Neural progenitor cell (in vitro differentiated cells): ENCODE measurements around the gene SNX21.

Experiments used
- EZH2 ChIP-seq: fragments of 200-600 bp; sonication (generic); IDR thresholded peaks from 2 replicates; pipeline ENCODE4 v1.6.1; 2017; ENCODE audit warnings: antibody characterized with exemption, mild to moderate bottlenecking, moderate library complexity
- EZH2phosphoT487 ChIP-seq: fragments of 200-600 bp; sonication (generic); IDR thresholded peaks from 2 replicates; pipeline ENCODE4 v1.6.1; 2017; ENCODE audit warnings: antibody characterized with exemption
- TF ChIP-seq, protein P1 (sequence below): fragments of 200-600 bp; sonication (generic); IDR thresholded peaks from 2 replicates; pipeline ENCODE4 v1.5.1; 2017; ENCODE audit warnings: antibody characterized with exemption, mild to moderate bottlenecking

DNA sequence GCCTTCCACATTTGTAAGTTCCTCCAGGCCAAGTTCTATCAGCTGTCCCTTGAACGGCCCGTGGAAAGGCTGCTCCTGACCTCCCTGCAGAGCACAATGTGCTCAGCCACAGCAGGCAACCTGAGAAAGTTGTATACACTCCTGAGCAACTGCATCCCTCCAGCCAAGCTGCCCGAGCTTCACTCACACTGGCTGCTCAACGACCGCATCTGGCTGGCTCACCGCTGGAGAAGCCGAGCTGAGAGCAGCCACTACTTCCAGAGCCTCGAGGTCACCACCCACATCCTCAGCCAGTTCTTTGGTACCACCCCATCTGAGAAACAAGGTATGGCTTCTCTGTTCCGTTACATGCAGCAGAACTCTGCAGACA is 49.5 kb downstream of the SNX21 start:
- TF ChIP-seq, protein P1, sequence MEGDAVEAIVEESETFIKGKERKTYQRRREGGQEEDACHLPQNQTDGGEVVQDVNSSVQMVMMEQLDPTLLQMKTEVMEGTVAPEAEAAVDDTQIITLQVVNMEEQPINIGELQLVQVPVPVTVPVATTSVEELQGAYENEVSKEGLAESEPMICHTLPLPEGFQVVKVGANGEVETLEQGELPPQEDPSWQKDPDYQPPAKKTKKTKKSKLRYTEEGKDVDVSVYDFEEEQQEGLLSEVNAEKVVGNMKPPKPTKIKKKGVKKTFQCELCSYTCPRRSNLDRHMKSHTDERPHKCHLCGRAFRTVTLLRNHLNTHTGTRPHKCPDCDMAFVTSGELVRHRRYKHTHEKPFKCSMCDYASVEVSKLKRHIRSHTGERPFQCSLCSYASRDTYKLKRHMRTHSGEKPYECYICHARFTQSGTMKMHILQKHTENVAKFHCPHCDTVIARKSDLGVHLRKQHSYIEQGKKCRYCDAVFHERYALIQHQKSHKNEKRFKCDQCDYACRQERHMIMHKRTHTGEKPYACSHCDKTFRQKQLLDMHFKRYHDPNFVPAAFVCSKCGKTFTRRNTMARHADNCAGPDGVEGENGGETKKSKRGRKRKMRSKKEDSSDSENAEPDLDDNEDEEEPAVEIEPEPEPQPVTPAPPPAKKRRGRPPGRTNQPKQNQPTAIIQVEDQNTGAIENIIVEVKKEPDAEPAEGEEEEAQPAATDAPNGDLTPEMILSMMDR, result no peak
- TF ChIP-seq EZH2, result no peak
- TF ChIP-seq EZH2phosphoT487, result no peak
